ENCODE measurements around the gene MACF1. TPM values are rescaled to one million over a fixed set of nuclear protein-coding genes. Genes with fewer than 3 reads are reported as not detected.

The MACF1 gene
- total RNA-seq, 1 donor, result 284 TPM

DNA sequence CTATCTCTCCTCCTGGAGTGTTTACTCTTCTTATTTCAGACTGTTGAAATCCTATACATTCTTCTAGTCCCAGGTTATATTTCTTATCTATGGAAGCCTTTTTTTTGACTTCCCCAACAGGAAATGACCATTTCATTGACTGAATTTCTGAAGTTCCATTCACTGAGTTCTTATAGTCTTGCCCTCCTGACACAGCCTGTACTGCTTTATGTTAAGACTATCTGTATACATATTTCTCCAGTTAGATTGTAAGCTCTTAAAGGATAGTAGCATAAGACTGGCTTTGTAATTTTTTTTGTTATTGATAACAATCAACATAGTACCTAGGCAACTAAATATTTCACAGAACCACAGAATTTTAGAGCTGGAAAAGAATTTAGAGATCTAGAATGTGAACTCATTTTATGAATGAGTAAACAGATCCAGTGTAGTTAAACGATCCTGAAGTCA, 14.9 kb upstream of the MACF1 start:
- DNase-seq (ENCODE audit: low read depth), result peak; percentile 71
- H3K4me3 ChIP-seq (ENCODE audit: low read depth, low read length), result no peak overlapping the region
- TF ChIP-seq, protein P1, sequence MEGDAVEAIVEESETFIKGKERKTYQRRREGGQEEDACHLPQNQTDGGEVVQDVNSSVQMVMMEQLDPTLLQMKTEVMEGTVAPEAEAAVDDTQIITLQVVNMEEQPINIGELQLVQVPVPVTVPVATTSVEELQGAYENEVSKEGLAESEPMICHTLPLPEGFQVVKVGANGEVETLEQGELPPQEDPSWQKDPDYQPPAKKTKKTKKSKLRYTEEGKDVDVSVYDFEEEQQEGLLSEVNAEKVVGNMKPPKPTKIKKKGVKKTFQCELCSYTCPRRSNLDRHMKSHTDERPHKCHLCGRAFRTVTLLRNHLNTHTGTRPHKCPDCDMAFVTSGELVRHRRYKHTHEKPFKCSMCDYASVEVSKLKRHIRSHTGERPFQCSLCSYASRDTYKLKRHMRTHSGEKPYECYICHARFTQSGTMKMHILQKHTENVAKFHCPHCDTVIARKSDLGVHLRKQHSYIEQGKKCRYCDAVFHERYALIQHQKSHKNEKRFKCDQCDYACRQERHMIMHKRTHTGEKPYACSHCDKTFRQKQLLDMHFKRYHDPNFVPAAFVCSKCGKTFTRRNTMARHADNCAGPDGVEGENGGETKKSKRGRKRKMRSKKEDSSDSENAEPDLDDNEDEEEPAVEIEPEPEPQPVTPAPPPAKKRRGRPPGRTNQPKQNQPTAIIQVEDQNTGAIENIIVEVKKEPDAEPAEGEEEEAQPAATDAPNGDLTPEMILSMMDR (IDR thresholded peaks at IDR 0.05; ENCODE audit: insufficient read depth, low read length), result no peak

DNA sequence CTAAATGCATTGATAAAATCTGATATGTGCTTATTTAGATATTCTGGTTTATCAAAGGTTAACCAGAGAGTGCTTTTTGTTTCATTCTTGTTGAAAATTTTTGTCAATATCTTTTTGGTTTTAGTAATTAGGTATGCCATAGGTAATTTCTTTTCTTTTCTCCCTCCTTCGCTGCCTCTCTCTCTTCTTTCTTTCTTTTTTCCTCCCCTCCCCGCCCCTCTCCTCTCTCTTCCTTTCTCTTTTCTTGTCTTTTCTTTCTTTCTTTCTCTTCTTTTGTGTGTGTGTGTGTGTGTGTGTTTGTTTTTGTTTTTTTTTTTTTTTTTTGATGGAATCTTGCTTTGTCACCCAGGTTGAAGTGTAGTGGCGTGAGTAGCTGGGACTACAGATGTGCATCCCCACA, 14.4 kb upstream of the MACF1 start:
- H3K4me3 ChIP-seq (ENCODE audit: low read depth, low read length), result no peak overlapping the region
- TF ChIP-seq, protein P1 (IDR thresholded peaks at IDR 0.05; ENCODE audit: insufficient read depth, low read length), result no peak
- DNase-seq (ENCODE audit: low read depth), result no peak

DNA sequence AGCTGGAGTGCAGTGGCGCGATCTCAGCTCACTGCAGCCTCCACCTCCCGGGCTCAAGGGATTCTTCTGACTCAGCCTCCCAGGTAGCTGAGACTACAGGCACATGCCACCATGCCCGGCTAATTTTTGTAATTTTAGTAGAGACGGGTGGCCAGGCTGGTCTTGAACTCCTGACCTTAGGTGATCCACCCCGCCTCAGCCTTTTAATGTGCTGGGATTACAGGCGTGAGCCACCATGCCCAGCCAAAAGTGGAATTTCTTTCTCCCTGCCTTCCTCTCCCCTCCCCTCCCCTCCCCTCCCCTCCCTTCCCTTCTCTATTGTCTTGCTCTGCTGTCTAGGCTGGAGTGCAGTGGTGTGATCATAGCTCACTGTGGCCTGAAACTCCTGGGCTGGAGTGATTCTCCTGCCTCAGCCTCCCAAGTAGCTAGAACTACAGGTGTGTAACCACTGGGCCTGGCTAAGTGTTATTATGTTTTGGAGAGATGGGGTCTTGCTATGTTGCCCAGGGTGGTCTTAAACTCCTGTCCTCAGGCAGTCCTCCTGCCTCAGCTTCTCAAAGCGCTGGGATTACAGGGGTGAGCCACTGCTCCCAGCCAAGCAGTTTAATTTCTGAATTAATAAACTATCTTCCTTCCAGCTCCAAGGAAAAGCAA, 10.0 kb upstream of the MACF1 start:
- TF ChIP-seq, protein P1 (IDR thresholded peaks at IDR 0.05; ENCODE audit: insufficient read depth, low read length), result no peak
- DNase-seq (ENCODE audit: low read depth), result no peak
- no peak overlapping the region for H3K4me3 ChIP-seq (ENCODE audit: low read depth, low read length)

DNA sequence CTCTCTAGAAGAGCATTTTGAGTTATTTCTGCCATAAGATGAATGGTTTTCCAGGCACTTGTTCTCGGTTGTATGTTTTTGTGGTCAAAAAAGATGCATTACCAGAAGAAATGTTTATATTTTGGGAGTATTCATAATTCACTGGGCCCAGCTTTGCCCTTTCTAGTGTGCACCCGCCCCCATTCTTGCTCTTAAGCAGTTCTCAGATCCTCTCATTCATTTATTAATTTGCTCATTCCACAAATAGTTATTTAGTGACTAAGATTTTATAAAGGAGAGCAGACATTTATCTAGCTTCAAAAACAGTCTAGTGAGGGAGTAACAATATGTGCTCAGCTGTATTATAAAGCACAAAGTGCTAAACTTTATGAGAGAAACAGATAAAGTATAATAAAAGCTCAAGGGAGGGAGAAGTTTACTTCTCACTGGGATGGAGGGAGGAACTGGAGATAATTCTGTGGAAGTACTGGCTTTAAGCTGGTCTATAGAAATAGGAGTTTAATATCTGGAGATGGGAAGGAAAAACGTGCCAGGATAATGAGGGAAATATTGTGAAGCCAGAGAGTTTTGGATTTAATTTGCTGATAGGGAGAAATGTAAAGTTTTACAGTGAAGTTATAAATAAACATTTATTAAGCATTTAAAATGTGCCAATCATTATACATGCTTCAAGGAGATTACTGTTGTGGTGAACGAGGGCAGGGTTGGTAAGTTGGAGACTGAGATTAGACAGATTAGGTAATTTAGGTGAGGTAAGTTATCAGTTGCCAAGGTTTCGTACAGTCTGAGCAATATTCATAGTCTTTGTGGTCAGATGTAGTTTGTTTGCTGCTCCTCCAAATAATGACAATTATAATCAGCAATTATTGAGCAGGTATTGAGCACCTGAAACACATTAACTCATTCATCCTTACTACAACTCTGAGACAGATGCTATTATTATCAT, 9.1 kb upstream of the MACF1 start:
- peak; percentile 56 for DNase-seq (ENCODE audit: low read depth)
- H3K4me3 ChIP-seq (ENCODE audit: low read depth, low read length), result no peak overlapping the region
- TF ChIP-seq, protein P1 (IDR thresholded peaks at IDR 0.05; ENCODE audit: insufficient read depth, low read length), result no peak

DNA sequence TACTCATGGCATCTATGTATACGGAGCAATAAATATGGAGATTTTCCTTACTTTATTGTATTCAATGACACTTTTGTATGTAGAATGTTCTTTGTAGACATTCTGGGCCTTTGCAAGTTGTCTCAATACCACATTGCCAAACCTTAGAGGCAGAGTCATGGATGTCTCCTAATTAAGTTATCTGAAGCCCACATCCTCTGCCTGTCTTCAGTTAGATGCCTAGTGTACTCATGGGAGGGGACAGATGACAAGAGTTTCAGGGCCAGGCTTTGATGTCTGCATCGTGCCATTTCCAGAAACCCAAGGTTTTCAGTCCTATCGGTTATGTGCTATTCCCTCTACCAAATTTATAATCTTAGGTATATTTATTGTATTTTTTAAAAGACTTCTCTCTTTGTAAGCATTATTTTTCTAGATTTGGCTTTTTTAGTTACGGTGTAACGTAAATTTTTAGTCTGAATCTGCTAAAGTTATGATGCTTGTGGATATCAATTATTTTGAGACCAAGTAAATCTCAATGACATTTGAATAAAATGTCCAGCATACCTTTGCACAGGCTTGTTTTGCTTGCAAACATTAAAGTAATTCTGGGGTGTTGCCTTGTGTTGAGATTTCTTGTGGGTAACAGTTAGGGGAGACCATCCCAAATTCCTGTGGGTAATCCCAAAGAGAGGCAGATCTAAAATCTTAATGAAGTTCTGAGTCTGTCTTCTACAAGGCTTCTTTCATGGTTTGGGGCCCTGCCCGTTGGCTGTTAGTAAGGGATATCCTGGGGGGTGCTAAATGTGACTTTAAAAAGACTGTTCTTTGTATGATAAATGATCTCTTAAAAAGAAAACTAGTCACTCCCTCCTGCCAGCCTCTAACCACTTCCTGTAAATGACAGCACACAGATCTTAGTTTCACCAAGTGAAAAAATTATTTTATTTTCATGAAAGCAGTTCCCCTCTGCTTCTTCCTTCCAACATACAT, 8.0 kb upstream of the MACF1 start:
- peak; percentile 72 for DNase-seq (ENCODE audit: low read depth)

More for the DNA sequence above, 8.0 kb upstream of the MACF1 start:
- no peak overlapping the region for H3K4me3 ChIP-seq (ENCODE audit: low read depth, low read length)
- TF ChIP-seq, protein P1 (IDR thresholded peaks at IDR 0.05; ENCODE audit: insufficient read depth, low read length), result no peak

Measured in fibroblast of the aortic adventitia (primary cell).